Suppressor macrophage (primary cell): ENCODE results near the gene SCAMP4.

ENCODE experiments used
- DNase-seq, 4 experiments: peaks; one replicate each; pipeline ENCODE4 v3.0.0-alpha.2; 2020 to 2022

SCAMP4 gene

GRCh38 chr19:1961000-1961883, 56.0 kb downstream of the SCAMP4 start:
- no peak for DNase-seq

- no peak for DNase-seq
Measured at GRCh38 chr19:1962674-1963073, 57.5 kb downstream of the SCAMP4 start.

GRCh38 chr19:1967087-1967608, 61.9 kb downstream of the SCAMP4 start:
- DNase-seq, result no peak

GRCh38 chr19:1968279-1969175, 63.3 kb downstream of the SCAMP4 start:
- DNase-seq, result no peak

- no peak for DNase-seq
Measured at GRCh38 chr19:1969176-1970002, 64.2 kb downstream of the SCAMP4 start.

- DNase-seq, result no peak
Measured at GRCh38 chr19:1970003-1970805, 65.0 kb downstream of the SCAMP4 start.

GRCh38 chr19:1970806-1971502, 65.8 kb downstream of the SCAMP4 start:
- no peak for DNase-seq

- no peak for DNase-seq
Measured at GRCh38 chr19:1974381-1975161, 69.4 kb downstream of the SCAMP4 start.

- DNase-seq, result no peak
Measured at GRCh38 chr19:1975162-1975480, 69.9 kb downstream of the SCAMP4 start.
